Panc1 (cell line): ENCODE measurements around the gene RPH3AL.

ENCODE experiments used
- POLR2AphosphoS5 ChIP-seq: IDR thresholded peaks from 2 replicates; pipeline ENCODE4 v1.6.1; 2012; ENCODE audit warnings: mild to moderate bottlenecking, low read depth, low read length, moderate library complexity
- TF ChIP-seq, protein P1 (sequence below): fragments of 450-650 bp; IDR thresholded peaks from 2 replicates; pipeline ENCODE4 v1.5.1; 2017; ENCODE audit warnings: mild to moderate bottlenecking
- TF ChIP-seq, protein P2 (sequence below), 2 experiments: IDR thresholded peaks; 2 replicates each; pipeline ENCODE4 v1.6.1; 2011 to 2012; ENCODE audit warnings: low read depth in 2 of 2, control low read depth in 1 of 2, low read length in 1 of 2, mild to moderate bottlenecking in 1 of 2, moderate library complexity in 1 of 2; ENCODE audit not compliant: insufficient read depth in 1 of 2

DNA sequence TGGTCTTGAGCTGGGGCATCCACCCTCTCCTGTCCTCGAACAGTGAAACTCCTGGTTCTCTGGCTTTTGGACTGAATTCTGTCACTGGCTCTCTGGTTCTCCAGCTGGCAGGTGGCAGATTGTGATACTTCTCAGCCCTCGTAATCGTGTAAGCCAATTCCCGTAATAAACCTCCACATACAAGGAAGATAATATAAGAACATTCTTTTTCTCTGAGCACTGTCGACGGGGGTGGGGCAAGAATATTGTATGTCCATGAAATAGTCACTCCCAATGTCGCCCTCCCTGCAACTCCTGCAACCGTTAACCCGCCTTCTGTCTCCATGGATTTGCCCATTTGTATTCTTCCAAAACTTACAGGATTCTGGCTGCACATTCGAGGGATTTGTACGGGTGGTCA is 39.2 kb upstream of the RPH3AL start:
- TF ChIP-seq, protein P1, sequence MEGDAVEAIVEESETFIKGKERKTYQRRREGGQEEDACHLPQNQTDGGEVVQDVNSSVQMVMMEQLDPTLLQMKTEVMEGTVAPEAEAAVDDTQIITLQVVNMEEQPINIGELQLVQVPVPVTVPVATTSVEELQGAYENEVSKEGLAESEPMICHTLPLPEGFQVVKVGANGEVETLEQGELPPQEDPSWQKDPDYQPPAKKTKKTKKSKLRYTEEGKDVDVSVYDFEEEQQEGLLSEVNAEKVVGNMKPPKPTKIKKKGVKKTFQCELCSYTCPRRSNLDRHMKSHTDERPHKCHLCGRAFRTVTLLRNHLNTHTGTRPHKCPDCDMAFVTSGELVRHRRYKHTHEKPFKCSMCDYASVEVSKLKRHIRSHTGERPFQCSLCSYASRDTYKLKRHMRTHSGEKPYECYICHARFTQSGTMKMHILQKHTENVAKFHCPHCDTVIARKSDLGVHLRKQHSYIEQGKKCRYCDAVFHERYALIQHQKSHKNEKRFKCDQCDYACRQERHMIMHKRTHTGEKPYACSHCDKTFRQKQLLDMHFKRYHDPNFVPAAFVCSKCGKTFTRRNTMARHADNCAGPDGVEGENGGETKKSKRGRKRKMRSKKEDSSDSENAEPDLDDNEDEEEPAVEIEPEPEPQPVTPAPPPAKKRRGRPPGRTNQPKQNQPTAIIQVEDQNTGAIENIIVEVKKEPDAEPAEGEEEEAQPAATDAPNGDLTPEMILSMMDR, result no peak
- no peak for TF ChIP-seq POLR2AphosphoS5
- TF ChIP-seq, protein P2, sequence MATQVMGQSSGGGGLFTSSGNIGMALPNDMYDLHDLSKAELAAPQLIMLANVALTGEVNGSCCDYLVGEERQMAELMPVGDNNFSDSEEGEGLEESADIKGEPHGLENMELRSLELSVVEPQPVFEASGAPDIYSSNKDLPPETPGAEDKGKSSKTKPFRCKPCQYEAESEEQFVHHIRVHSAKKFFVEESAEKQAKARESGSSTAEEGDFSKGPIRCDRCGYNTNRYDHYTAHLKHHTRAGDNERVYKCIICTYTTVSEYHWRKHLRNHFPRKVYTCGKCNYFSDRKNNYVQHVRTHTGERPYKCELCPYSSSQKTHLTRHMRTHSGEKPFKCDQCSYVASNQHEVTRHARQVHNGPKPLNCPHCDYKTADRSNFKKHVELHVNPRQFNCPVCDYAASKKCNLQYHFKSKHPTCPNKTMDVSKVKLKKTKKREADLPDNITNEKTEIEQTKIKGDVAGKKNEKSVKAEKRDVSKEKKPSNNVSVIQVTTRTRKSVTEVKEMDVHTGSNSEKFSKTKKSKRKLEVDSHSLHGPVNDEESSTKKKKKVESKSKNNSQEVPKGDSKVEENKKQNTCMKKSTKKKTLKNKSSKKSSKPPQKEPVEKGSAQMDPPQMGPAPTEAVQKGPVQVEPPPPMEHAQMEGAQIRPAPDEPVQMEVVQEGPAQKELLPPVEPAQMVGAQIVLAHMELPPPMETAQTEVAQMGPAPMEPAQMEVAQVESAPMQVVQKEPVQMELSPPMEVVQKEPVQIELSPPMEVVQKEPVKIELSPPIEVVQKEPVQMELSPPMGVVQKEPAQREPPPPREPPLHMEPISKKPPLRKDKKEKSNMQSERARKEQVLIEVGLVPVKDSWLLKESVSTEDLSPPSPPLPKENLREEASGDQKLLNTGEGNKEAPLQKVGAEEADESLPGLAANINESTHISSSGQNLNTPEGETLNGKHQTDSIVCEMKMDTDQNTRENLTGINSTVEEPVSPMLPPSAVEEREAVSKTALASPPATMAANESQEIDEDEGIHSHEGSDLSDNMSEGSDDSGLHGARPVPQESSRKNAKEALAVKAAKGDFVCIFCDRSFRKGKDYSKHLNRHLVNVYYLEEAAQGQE (IDR thresholded peaks at IDR 0.05; ENCODE audit: insufficient read depth in 1 of 2, low read depth in 2 of 2, low read length in 1 of 2), result no peak
